A549 (cell line): ENCODE results near the gene RPGRIP1. TPM values are rescaled to one million over a fixed set of nuclear protein-coding genes. Genes with fewer than 3 reads are reported as not detected.

Experiments
- ATAC-seq, 2 experiments: fragments of 200-7000 bp in 1 of 2; fragments of >200 bp in 1 of 2; cut with Nextera tagmentation in 1 of 2; cut with Tn5 transposase in 1 of 2; 3 replicates each; pipeline versions ENCODE4 v1.8.0 to v1.9.1; 2018 to 2020; ENCODE audit warnings: mild to moderate bottlenecking in 1 of 2, moderate library complexity in 1 of 2
- CTCF ChIA-PET: fragments of 300-600 bp; sonication (Branson Sonifier 250); formaldehyde crosslinking; extraction: SDS; loops from one replicate; lab custom pipeline; 2021; ENCODE audit warnings: antibody characterized with exemption, inconsistent platforms; lab: Yijun Ruan, JAX
- POLR2A ChIA-PET: fragments of 350-600 bp; formaldehyde crosslinking; extraction: SDS; loops from one replicate; lab custom pipeline; 2021; ENCODE audit warnings: antibody characterized with exemption, inconsistent platforms; lab: Yijun Ruan, JAX
- DNase-seq, 2 experiments: peaks; one replicate each; pipeline versions ENCODE4 v3.0.0 to v3.0.0-alpha.2; 2011 to 2016; ENCODE audit warnings: low read depth in 1 of 2, low spot score in 1 of 2
- FAIRE-seq: peaks from 2 replicates; lab custom pipeline; 2011; peaks lifted over from hg19 to GRCh38; lab: Jason Lieb, UNC
- H3K27ac ChIP-seq, 2 experiments: fragments of >200 bp; sonication (Bioruptor Twin); formaldehyde crosslinking; 3 replicates each; pipeline ENCODE4 v1.5.1; 2016 to 2017
- H3K4me1 ChIP-seq: fragments of >200 bp; sonication (Bioruptor Twin); formaldehyde crosslinking; 3 replicates; pipeline ENCODE4 v1.6.1; 2016
- H3K4me2 ChIP-seq: fragments of >200 bp; sonication (Bioruptor Twin); formaldehyde crosslinking; 3 replicates; pipeline ENCODE4 v1.6.1; 2016
- H3K4me3 ChIP-seq: fragments of >200 bp; sonication (Bioruptor Twin); formaldehyde crosslinking; 3 replicates; pipeline ENCODE4 v1.5.1; 2016
- H3K9me3 ChIP-seq: fragments of >200 bp; sonication (Bioruptor Twin); formaldehyde crosslinking; 3 replicates; pipeline ENCODE4 v1.6.1; 2016
- BCL3 ChIP-seq: fragments of >200 bp; sonication (Bioruptor Twin); formaldehyde crosslinking; IDR thresholded peaks from 3 replicates; pipeline ENCODE4 v1.6.1; 2016
- EHF ChIP-seq: fragments of 250-450 bp; sonication (Bioruptor Pico); IDR thresholded peaks from 2 replicates; pipeline ENCODE4 v1.5.0; 2020; ENCODE audit warnings: mild to moderate bottlenecking
- EHMT2 ChIP-seq: fragments of 200-600 bp; sonication (generic); IDR thresholded peaks from 2 replicates; pipeline ENCODE4 v1.6.1; 2016; ENCODE audit warnings: antibody characterized with exemption, low read depth, mild to moderate bottlenecking, moderate library complexity
- ELK1 ChIP-seq: fragments of 150-350 bp; IDR thresholded peaks from 2 replicates; pipeline ENCODE4 v1.6.1; 2014; ENCODE audit warnings: low read depth, mild to moderate bottlenecking, low read length
- ESRRA ChIP-seq: fragments of 150-350 bp; IDR thresholded peaks from 2 replicates; pipeline ENCODE4 v1.6.1; 2014; ENCODE audit warnings: mild to moderate bottlenecking, low read length, borderline replicate concordance
- FOSL2 ChIP-seq, 2 experiments: fragments of 450-650 bp in 1 of 2; fragments of >200 bp in 1 of 2; sonication (Bioruptor Twin) in 1 of 2; formaldehyde crosslinking; IDR thresholded peaks; 2 replicates each; pipeline versions ENCODE4 v1.5.0 to v1.6.1; 2016 to 2020; ENCODE audit warnings: mild to moderate bottlenecking in 1 of 2, moderate library complexity in 1 of 2
- JUN ChIP-seq, 2 experiments: fragments of >200 bp; sonication (Bioruptor Twin); formaldehyde crosslinking; IDR thresholded peaks; 2 replicates in 1 of 2; 3 replicates in 1 of 2; pipeline ENCODE4 v1.6.1; 2016 to 2017
- JUNB ChIP-seq: fragments of >200 bp; sonication (Bioruptor Twin); formaldehyde crosslinking; IDR thresholded peaks from 2 replicates; pipeline ENCODE4 v1.6.1; 2016
- KDM1A ChIP-seq: fragments of 200-600 bp; sonication (generic); IDR thresholded peaks from 2 replicates; pipeline ENCODE4 v1.6.1; 2016; ENCODE audit warnings: low read depth, mild to moderate bottlenecking
- MAZ ChIP-seq: fragments of 150-350 bp; IDR thresholded peaks from 2 replicates; pipeline ENCODE4 v1.6.1; 2014; ENCODE audit warnings: antibody characterized with exemption, low read depth, low read length, borderline replicate concordance
- NPAS2 ChIP-seq: fragments of 250-450 bp; sonication (Bioruptor Pico); IDR thresholded peaks from 2 replicates; pipeline ENCODE4 v1.8.0; 2022; ENCODE audit warnings: mild to moderate bottlenecking, moderate library complexity, borderline replicate concordance
- NR3C1 ChIP-seq: fragments of >200 bp; sonication (Bioruptor Twin); formaldehyde crosslinking; IDR thresholded peaks from 3 replicates; pipeline ENCODE4 v1.6.1; 2017
- POLR2AphosphoS2 ChIP-seq: conservative IDR thresholded peaks from 2 replicates; pipeline ENCODE4 v1.6.1; 2012; ENCODE audit warnings: low read length, improper control_type of control experiment, inconsistent platforms
- RFX5 ChIP-seq: fragments of 450-650 bp; IDR thresholded peaks from 2 replicates; pipeline ENCODE4 v1.7.1; 2014; ENCODE audit warnings: antibody characterized with exemption, mild to moderate bottlenecking, moderate library complexity
- RNF2 ChIP-seq: fragments of 200-600 bp; sonication (generic); IDR thresholded peaks from 2 replicates; pipeline ENCODE4 v1.6.1; 2016; ENCODE audit warnings: low read depth, mild to moderate bottlenecking, antibody characterized with exemption, moderate library complexity, borderline replicate concordance
- ZSCAN20 ChIP-seq: fragments of 250-450 bp; sonication (Bioruptor Pico); IDR thresholded peaks from 2 replicates; pipeline ENCODE4 v1.8.0; 2022; ENCODE audit warnings: mild to moderate bottlenecking, moderate library complexity
- WGBS: methylation state at CpG from one replicate; pipeline ENCODE4 v1.1.6; 2017; ENCODE audit errors: missing lambda C conversion rate; 5-methylcytosine and 5-hydroxymethylcytosine counted together
- polyA plus RNA-seq, 4 experiments: library from polyadenylated mRNA; depleted of rRNA in 3 of 4; stranded (reverse); fragments of >200 nt; fragmentation: RNase III in 1 of 4; extraction: RNeasy Plus Mini Kit Qiagen cat#74134 plus additional on column Dnase treatment in 1 of 4; gene quantifications; 2 replicates in 3 of 4; 3 replicates in 1 of 4; pipeline ENCODE4 v1.2.3, GENCODE V29; 2011 to 2017
- TF ChIP-seq, protein P1 (sequence below): fragments of >200 bp; sonication (Bioruptor Twin); formaldehyde crosslinking; IDR thresholded peaks from 3 replicates; pipeline ENCODE4 v1.5.1; 2016
- TF ChIP-seq, protein P2 (sequence below): IDR thresholded peaks from 2 replicates; pipeline ENCODE4 v1.6.1; 2012
- TF ChIP-seq, protein P3 (sequence below): fragments of 250-450 bp; sonication (Bioruptor Pico); IDR thresholded peaks from 2 replicates; pipeline ENCODE4 v1.5.0; 2021; ENCODE audit warnings: mild to moderate bottlenecking, moderate library complexity, borderline replicate concordance

Gene RPGRIP1
- polyA plus RNA-seq, 2 of the 4 experiments (the other 2 are of a cell fraction) = 0.26 to 1.5 TPM

- H3K4me3 ChIP-seq = no peak overlapping the region
- H3K4me2 ChIP-seq = no peak overlapping the region
- no peaks in the 10 kb centered on the region for H3K9me3 ChIP-seq
- DNase-seq (no peak), FAIRE-seq (no peak), ATAC-seq (no peak)
- ChIA-PET CTCF (interaction anchor here (0.6 to 1.0 kb wide), 3 partner anchors 8 to 12 kb away, joined by 3 to 5 read pairs (median 4); no protein-coding TSS in a partner anchor), POLR2A (no interaction called here)
- no peak overlapping the region for H3K27ac ChIP-seq
- TF ChIP-seq FOSL2 (IDR thresholded peaks at IDR 0.05) = no peak
- TF ChIP-seq FOSL2 (CRISPR knock-in tag; IDR thresholded peaks at IDR 0.05) = no peak
- TF ChIP-seq, protein P1, sequence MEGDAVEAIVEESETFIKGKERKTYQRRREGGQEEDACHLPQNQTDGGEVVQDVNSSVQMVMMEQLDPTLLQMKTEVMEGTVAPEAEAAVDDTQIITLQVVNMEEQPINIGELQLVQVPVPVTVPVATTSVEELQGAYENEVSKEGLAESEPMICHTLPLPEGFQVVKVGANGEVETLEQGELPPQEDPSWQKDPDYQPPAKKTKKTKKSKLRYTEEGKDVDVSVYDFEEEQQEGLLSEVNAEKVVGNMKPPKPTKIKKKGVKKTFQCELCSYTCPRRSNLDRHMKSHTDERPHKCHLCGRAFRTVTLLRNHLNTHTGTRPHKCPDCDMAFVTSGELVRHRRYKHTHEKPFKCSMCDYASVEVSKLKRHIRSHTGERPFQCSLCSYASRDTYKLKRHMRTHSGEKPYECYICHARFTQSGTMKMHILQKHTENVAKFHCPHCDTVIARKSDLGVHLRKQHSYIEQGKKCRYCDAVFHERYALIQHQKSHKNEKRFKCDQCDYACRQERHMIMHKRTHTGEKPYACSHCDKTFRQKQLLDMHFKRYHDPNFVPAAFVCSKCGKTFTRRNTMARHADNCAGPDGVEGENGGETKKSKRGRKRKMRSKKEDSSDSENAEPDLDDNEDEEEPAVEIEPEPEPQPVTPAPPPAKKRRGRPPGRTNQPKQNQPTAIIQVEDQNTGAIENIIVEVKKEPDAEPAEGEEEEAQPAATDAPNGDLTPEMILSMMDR = no peak
- no peak for TF ChIP-seq NPAS2 (CRISPR knock-in tag)
- TF ChIP-seq RNF2 = no peak
- no peak for TF ChIP-seq RFX5
- TF ChIP-seq ELK1 = no peak
- TF ChIP-seq ZSCAN20 (CRISPR knock-in tag) = no peak
- no peak for TF ChIP-seq EHF (CRISPR knock-in tag)
- no peak for TF ChIP-seq EHMT2
- no peak for TF ChIP-seq JUNB
- TF ChIP-seq, protein P2, sequence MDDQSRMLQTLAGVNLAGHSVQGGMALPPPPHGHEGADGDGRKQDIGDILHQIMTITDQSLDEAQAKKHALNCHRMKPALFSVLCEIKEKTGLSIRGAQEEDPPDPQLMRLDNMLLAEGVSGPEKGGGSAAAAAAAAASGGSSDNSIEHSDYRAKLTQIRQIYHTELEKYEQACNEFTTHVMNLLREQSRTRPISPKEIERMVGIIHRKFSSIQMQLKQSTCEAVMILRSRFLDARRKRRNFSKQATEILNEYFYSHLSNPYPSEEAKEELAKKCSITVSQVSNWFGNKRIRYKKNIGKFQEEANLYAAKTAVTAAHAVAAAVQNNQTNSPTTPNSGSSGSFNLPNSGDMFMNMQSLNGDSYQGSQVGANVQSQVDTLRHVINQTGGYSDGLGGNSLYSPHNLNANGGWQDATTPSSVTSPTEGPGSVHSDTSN = no peak
- TF ChIP-seq KDM1A = no peak
- TF ChIP-seq ESRRA = no peak
- no peak for TF ChIP-seq JUN (IDR thresholded peaks at IDR 0.05)
- no peak for TF ChIP-seq NR3C1
- no peak for TF ChIP-seq POLR2AphosphoS2
- TF ChIP-seq BCL3 = no peak
- WGBS = 81% methylated on average over 5 of the region's 5 CpGs
- peaks cover 71% of the 10 kb centered on the region; the same call in 2 of the 3 replicates for H3K4me1 ChIP-seq
Observed at GRCh38 chr14:21234112-21234511, 45.8 kb upstream of the RPGRIP1 start.

- H3K27ac ChIP-seq = no peak overlapping the region
- ChIA-PET CTCF (no interaction called here), POLR2A (no interaction called here)
- no peaks in the 10 kb centered on the region for H3K9me3 ChIP-seq
- no peak for DNase-seq
- no peak overlapping the region for H3K4me2 ChIP-seq
- no peak for ATAC-seq
- WGBS = 84% methylated on average over 6 of the region's 6 CpGs
- no peak overlapping the region for H3K4me3 ChIP-seq
- peaks cover 76% of the 10 kb centered on the region; the same call in 2 of the 3 replicates for H3K4me1 ChIP-seq
- FAIRE-seq = no peak
- TF ChIP-seq, protein P3, sequence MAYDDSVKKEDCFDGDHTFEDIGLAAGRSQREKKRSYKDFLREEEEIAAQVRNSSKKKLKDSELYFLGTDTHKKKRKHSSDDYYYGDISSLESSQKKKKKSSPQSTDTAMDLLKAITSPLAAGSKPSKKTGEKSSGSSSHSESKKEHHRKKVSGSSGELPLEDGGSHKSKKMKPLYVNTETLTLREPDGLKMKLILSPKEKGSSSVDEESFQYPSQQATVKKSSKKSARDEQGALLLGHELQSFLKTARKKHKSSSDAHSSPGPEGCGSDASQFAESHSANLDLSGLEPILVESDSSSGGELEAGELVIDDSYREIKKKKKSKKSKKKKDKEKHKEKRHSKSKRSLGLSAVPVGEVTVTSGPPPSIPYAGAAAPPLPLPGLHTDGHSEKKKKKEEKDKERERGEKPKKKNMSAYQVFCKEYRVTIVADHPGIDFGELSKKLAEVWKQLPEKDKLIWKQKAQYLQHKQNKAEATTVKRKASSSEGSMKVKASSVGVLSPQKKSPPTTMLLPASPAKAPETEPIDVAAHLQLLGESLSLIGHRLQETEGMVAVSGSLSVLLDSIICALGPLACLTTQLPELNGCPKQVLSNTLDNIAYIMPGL (CRISPR knock-in tag) = 0 out of 2 replicates have a peak, but pooled peaks have one; percentile 18
- no peak for TF ChIP-seq MAZ
Observed at GRCh38 chr14:21236948-21237797, 42.7 kb upstream of the RPGRIP1 start.
